B cell (primary cell): Measurements from ENCODE around the gene CLIC6. TPM values are rescaled to one million over a fixed set of nuclear protein-coding genes. Genes with fewer than 3 reads are reported as not detected.

Source experiments
- ATAC-seq: fragments of 200-7000 bp; cut with Tn5 transposase; one replicate; pipeline ENCODE4 v1.10.0; 2021; ENCODE audit warnings: low read depth, mild to moderate bottlenecking, moderate number of reproducible peaks, moderate library complexity
- CTCF ChIA-PET: fragments of 350-600 bp; sonication (Branson Sonifier 250); formaldehyde crosslinking; loops from one replicate; lab custom pipeline; 2021; ENCODE audit warnings: antibody characterized with exemption, inconsistent platforms; lab: Charles Lee
- POLR2A ChIA-PET: fragments of 350-600 bp; sonication (Branson Sonifier 250); formaldehyde crosslinking; loops from one replicate; lab custom pipeline; 2021; ENCODE audit warnings: antibody characterized with exemption; lab: Charles Lee
- DNase-seq: peaks from one replicate; pipeline ENCODE4 v3.0.0; 2013
- H2AFZ ChIP-seq: 2 replicates; pipeline ENCODE4 v1.6.1; 2012; ENCODE audit warnings: mild to moderate bottlenecking, low read depth, low read length; ENCODE audit not compliant: insufficient read depth, poor library complexity, severe bottlenecking
- H3K27ac ChIP-seq, 2 donors: 1 replicate in 1 of 2; 2 replicates in 1 of 2; pipeline ENCODE4 v1.5.1; 2012 to 2013; ENCODE audit warnings: low read length in 2 of 2, mild to moderate bottlenecking in 2 of 2, moderate library complexity in 1 of 2
- H3K27me3 ChIP-seq, 4 experiments: fragments of 200-600 bp in 1 of 4; sonication (generic) in 1 of 4; replicated peaks in 1 of 4; 1 replicate in 2 of 4; 2 replicates in 2 of 4; pipeline versions ENCODE4 v1.6.1 to v1.7.0; 2013 to 2016; ENCODE audit warnings: low read length in 3 of 4, mild to moderate bottlenecking in 2 of 4, mixed read lengths in 1 of 4, moderate library complexity in 1 of 4; ENCODE audit not compliant: insufficient read depth in 4 of 4, control insufficient read depth in 3 of 4; ENCODE audit errors: control extremely low read depth in 1 of 4
- H3K36me3 ChIP-seq, 2 experiments: replicated peaks in 1 of 2; 1 replicate in 1 of 2; 2 replicates in 1 of 2; pipeline versions ENCODE4 v1.6.1 to v1.7.1; 2013; ENCODE audit warnings: low read length in 1 of 2; ENCODE audit not compliant: insufficient read depth in 2 of 2, control insufficient read depth in 1 of 2; ENCODE audit errors: control extremely low read depth in 1 of 2, extremely low read depth in 1 of 2
- H3K4me1 ChIP-seq, 2 donors: fragments of 200-600 bp in 1 of 2; sonication (generic) in 1 of 2; 1 replicate in 1 of 2; 2 replicates in 1 of 2; pipeline versions ENCODE4 v1.5.1 to v1.6.1; 2013 to 2017; ENCODE audit warnings: low read length in 2 of 2; ENCODE audit not compliant: control insufficient read depth in 2 of 2, insufficient read depth in 2 of 2
- H3K4me2 ChIP-seq: replicated peaks from 2 replicates; pipeline ENCODE3; 2012; ENCODE audit warnings: mild to moderate bottlenecking, low read depth, low read length; ENCODE audit not compliant: poor library complexity, severe bottlenecking
- H3K4me3 ChIP-seq, 5 experiments: fragments of 200-600 bp in 1 of 5; sonication (generic) in 1 of 5; 1 replicate in 3 of 5; 2 replicates in 2 of 5; pipeline versions ENCODE4 v1.5.1 to v1.7.0; 2011 to 2016; ENCODE audit warnings: low read length in 4 of 5, mild to moderate bottlenecking in 4 of 5, low read depth in 2 of 5, control low read depth in 1 of 5, moderate library complexity in 1 of 5; ENCODE audit not compliant: insufficient read depth in 1 of 5; ENCODE audit errors: control extremely low read depth in 1 of 5, extremely low read depth in 1 of 5
- H3K79me2 ChIP-seq: fragments of 200-600 bp; sonication (generic); one replicate; pipeline ENCODE4 v1.6.0; 2016; ENCODE audit warnings: low read length; ENCODE audit not compliant: control insufficient read depth, insufficient read depth
- H3K9ac ChIP-seq: fragments of 200-600 bp; sonication (generic); 2 replicates; pipeline ENCODE4 v1.6.1; 2017; ENCODE audit warnings: mild to moderate bottlenecking, low read length, moderate library complexity
- H3K9me3 ChIP-seq, 3 donors: one replicate each; pipeline versions ENCODE4 v1.6.1 to v1.7.1; 2013; ENCODE audit warnings: low read length in 2 of 3; ENCODE audit not compliant: control insufficient read depth in 2 of 3, insufficient read depth in 1 of 3; ENCODE audit errors: control extremely low read depth in 1 of 3
- H4K20me1 ChIP-seq: 2 replicates; pipeline ENCODE4 v1.6.0; 2012; ENCODE audit warnings: mild to moderate bottlenecking, low read length; ENCODE audit not compliant: insufficient read depth, control insufficient read depth, poor library complexity, severe bottlenecking
- H3K27ac Mint-ChIP-seq: one replicate; pipeline ENCODE4 v1.8.0; 2021; ENCODE audit warnings: mixed read lengths
- H3K27me3 Mint-ChIP-seq: one replicate; pipeline ENCODE4 v1.8.0; 2021; ENCODE audit warnings: mixed read lengths
- H3K4me1 Mint-ChIP-seq: one replicate; pipeline ENCODE4 v1.8.0; 2021; ENCODE audit warnings: mixed read lengths
- H3K4me3 Mint-ChIP-seq: one replicate; pipeline ENCODE4 v1.8.0; 2021; ENCODE audit warnings: mixed read lengths
- H3K9me3 Mint-ChIP-seq: one replicate; pipeline ENCODE4 v1.8.0; 2022; ENCODE audit warnings: mixed read lengths; ENCODE audit not compliant: insufficient read depth
- EZH2 ChIP-seq: IDR thresholded peaks from 2 replicates; pipeline ENCODE4 v1.6.1; 2012; ENCODE audit warnings: borderline replicate concordance, low read depth, mild to moderate bottlenecking, moderate library complexity, low read length; ENCODE audit not compliant: insufficient read depth, poor library complexity, severe bottlenecking
- WGBS: methylation state at CpG from one replicate; pipeline ENCODE4 v1.1.5; 2013; ENCODE audit warnings: missing lambda C conversion rate; ENCODE audit not compliant: insufficient coverage; 5-methylcytosine and 5-hydroxymethylcytosine counted together
- intact Hi-C: fragments of 100-400 bp; cut with micrococcal nuclease; formaldehyde crosslinking; loops from one replicate; pipeline ENCODE4 v1.10.0; 2022
- polyA plus RNA-seq: library from polyadenylated mRNA; depleted of rRNA; stranded (reverse); fragments of >200 nt; gene quantifications from 2 replicates; pipeline ENCODE4 v1.2.3, GENCODE V29; 2012
- total RNA-seq, 2 donors: library from RNA; stranded (reverse); fragments of 120-200 nt in 1 of 2; gene quantifications; 1 replicate in 1 of 2; 2 replicates in 1 of 2; pipeline versions ENCODE4 v1.2.3 to v1.2.4, GENCODE V29; 2013 to 2022
- TF ChIP-seq, protein P1 (sequence below): fragments of 200-600 bp; IDR thresholded peaks from one replicate; pipeline ENCODE4 v1.8.0; 2022; ENCODE audit warnings: antibody characterized with exemption, mild to moderate bottlenecking

The CLIC6 gene
- total and polyA plus RNA-seq, 2 donors (not counting 1 experiment from before 2014, with no cell fraction given): 0.01 to 0.07 TPM

DNA sequence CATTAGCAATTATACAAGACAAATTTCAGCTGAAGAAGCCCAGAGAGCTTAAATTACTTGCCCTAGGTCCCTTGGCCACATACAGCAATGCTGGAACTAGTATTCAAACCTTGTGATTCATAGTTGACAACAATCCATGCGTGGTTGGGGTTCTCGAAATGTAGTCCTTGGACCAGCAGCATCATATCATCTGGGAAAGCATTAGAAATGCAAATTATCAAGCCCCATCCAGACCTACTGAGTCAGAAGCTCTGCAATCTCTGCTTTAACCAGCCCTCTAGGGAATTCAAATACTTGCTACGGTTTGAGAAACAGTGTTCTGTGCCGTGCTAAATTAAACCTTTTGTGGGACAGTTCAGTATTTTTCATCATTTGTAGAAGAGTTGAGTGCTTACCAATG is 65.1 kb downstream of the CLIC6 start:
- ATAC-seq (no peak), DNase-seq (no peak)
- Histone ChIP-seq H3K79me2 (no peaks in the 10 kb centered on the region), H3K4me3 (no peak overlapping the region), H3K36me3 (no peaks in the 10 kb centered on the region), H3K27me3 (peaks cover 0 to 6% (median 0%) of the 10 kb centered on the region in 4 experiments), H3K9me3 (no peaks in the 10 kb centered on the region), H3K4me2 (no peak overlapping the region), H3K9ac (no peak overlapping the region), H3K27ac (no peak overlapping the region), H2AFZ (no peak overlapping the region), H4K20me1 (no peaks in the 10 kb centered on the region), H3K4me1 (no peaks in the 10 kb centered on the region)
- intact Hi-C loops: no loop called here
- WGBS: 100% methylated on average over 2 of the region's 4 CpGs
- Mint-ChIP-seq H3K27ac (no peak overlapping the region), H3K4me3 (no peak overlapping the region), H3K27me3 (peaks cover 21% of the 10 kb centered on the region), H3K9me3 (no peaks in the 10 kb centered on the region), H3K4me1 (no peaks in the 10 kb centered on the region)
- TF ChIP-seq, protein P1, sequence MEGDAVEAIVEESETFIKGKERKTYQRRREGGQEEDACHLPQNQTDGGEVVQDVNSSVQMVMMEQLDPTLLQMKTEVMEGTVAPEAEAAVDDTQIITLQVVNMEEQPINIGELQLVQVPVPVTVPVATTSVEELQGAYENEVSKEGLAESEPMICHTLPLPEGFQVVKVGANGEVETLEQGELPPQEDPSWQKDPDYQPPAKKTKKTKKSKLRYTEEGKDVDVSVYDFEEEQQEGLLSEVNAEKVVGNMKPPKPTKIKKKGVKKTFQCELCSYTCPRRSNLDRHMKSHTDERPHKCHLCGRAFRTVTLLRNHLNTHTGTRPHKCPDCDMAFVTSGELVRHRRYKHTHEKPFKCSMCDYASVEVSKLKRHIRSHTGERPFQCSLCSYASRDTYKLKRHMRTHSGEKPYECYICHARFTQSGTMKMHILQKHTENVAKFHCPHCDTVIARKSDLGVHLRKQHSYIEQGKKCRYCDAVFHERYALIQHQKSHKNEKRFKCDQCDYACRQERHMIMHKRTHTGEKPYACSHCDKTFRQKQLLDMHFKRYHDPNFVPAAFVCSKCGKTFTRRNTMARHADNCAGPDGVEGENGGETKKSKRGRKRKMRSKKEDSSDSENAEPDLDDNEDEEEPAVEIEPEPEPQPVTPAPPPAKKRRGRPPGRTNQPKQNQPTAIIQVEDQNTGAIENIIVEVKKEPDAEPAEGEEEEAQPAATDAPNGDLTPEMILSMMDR: no peak
- no peak for TF ChIP-seq EZH2
- POLR2A ChIA-PET: no interaction called here
- CTCF ChIA-PET: interaction anchor here (1.0 to 1.4 kb wide), 2 partner anchors 11 to 12 kb away, joined by 3 read pairs; no protein-coding TSS in a partner anchor

DNA sequence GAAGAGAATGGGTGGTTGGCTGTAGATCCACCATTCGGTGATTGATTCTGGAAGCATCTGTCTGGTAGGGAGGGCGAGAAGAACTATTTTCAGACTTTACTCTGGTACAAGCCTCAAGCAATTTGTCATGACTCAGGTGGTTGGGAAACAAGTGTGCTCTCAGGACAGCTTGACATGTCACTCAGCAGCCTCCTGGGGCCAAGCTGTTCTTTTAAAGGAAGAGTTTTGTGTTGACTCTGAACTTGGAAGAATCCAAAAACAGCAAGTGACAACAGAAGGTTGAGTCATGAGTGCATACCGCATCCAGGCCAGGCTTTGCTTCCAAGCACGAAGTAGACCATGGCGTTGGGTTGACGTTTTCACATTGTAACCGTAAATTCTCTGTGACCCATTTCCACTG is 65.9 kb downstream of the CLIC6 start:
- ChIA-PET CTCF (no interaction called here), POLR2A (no interaction called here)
- no peaks in the 10 kb centered on the region for H4K20me1 ChIP-seq
- H3K4me2 ChIP-seq: no peak overlapping the region
- no peak overlapping the region for H3K4me3 Mint-ChIP-seq
- H3K79me2 ChIP-seq: no peaks in the 10 kb centered on the region
- ATAC-seq (no peak), DNase-seq (no peak)
- no peaks in the 10 kb centered on the region for H3K4me1 Mint-ChIP-seq
- no peaks in the 10 kb centered on the region for H3K4me1 ChIP-seq
- WGBS: 94% methylated on average over 3 of the region's 7 CpGs
- H3K27ac ChIP-seq: no peak overlapping the region
- peaks cover 0 to 6% (median 0%) of the 10 kb centered on the region in 4 experiments for H3K27me3 ChIP-seq
- H2AFZ ChIP-seq: no peak overlapping the region
- intact Hi-C loops: no loop called here
- no peak overlapping the region for H3K9ac ChIP-seq
- no peaks in the 10 kb centered on the region for H3K9me3 Mint-ChIP-seq
- H3K27ac Mint-ChIP-seq: no peak overlapping the region
- no peak for TF ChIP-seq EZH2
- TF ChIP-seq, protein P1: no peak
- no peaks in the 10 kb centered on the region for H3K36me3 ChIP-seq
- H3K27me3 Mint-ChIP-seq: peaks cover 24% of the 10 kb centered on the region
- no peaks in the 10 kb centered on the region for H3K9me3 ChIP-seq
- H3K4me3 ChIP-seq: no peak overlapping the region
